Type B pancreatic cell (in vitro differentiated cells): ENCODE data around the gene ZPBP. TPM values are rescaled to one million over a fixed set of nuclear protein-coding genes. Genes with fewer than 3 reads are reported as not detected.

Experiments
- DNase-seq: peaks from one replicate; pipeline ENCODE4 v3.0.0; 2021; ENCODE audit warnings: mixed read lengths; ENCODE audit not compliant: unreplicated experiment; ENCODE audit errors: extremely low spot score
- H3K27ac Mint-ChIP-seq: 2 replicates; pipeline ENCODE4 v1.8.0; 2021; ENCODE audit warnings: mild to moderate bottlenecking, mixed read lengths
- H3K27me3 Mint-ChIP-seq: 2 replicates; pipeline ENCODE4 v1.8.0; 2021; ENCODE audit warnings: mixed read lengths
- H3K36me3 Mint-ChIP-seq: 2 replicates; pipeline ENCODE4 v1.8.0; 2021; ENCODE audit warnings: mixed read lengths
- H3K4me1 Mint-ChIP-seq: one replicate; pipeline ENCODE4 v1.8.0; 2021; ENCODE audit warnings: mixed read lengths; ENCODE audit not compliant: unreplicated experiment
- H3K4me3 Mint-ChIP-seq: 2 replicates; pipeline ENCODE4 v1.8.0; 2021; ENCODE audit warnings: mild to moderate bottlenecking, mixed read lengths
- H3K9me3 Mint-ChIP-seq: 2 replicates; pipeline ENCODE4 v1.8.0; 2021; ENCODE audit warnings: mixed read lengths
- total RNA-seq: library from RNA; stranded (reverse); gene quantifications from 2 replicates; pipeline ENCODE4 v1.2.1, GENCODE V29; 2021; ENCODE audit warnings: low replicate concordance
- TF ChIP-seq, protein P1 (sequence below): fragments of 200-600 bp; sonication (generic); conservative IDR thresholded peaks from 2 replicates; pipeline ENCODE4 v1.5.0; 2021; ENCODE audit warnings: antibody characterized with exemption, mild to moderate bottlenecking

ZPBP gene
- total RNA-seq, 1 donor from 2014 or later = not detected

DNA sequence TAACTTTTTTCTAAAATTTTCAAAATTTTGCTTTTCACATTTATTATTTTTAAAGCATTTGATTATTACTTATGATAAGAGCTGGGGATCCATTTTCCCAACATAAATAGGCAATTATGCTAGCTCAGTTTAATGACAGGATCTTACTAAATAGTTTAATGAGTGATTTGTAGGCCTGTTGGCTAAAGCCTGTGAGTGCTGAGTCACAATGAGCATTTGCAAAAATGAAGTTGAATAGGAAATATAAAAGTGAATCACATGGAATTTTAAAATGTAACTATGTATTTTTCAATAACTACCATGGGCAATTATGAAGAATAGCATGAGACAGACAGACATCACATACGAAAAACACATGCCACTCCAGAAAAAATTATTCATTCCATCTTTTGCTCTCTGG lies 45.1 kb upstream of the ZPBP start:
- no peaks in the 10 kb centered on the region for H3K27me3 Mint-ChIP-seq
- TF ChIP-seq, protein P1, sequence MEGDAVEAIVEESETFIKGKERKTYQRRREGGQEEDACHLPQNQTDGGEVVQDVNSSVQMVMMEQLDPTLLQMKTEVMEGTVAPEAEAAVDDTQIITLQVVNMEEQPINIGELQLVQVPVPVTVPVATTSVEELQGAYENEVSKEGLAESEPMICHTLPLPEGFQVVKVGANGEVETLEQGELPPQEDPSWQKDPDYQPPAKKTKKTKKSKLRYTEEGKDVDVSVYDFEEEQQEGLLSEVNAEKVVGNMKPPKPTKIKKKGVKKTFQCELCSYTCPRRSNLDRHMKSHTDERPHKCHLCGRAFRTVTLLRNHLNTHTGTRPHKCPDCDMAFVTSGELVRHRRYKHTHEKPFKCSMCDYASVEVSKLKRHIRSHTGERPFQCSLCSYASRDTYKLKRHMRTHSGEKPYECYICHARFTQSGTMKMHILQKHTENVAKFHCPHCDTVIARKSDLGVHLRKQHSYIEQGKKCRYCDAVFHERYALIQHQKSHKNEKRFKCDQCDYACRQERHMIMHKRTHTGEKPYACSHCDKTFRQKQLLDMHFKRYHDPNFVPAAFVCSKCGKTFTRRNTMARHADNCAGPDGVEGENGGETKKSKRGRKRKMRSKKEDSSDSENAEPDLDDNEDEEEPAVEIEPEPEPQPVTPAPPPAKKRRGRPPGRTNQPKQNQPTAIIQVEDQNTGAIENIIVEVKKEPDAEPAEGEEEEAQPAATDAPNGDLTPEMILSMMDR = no peak

DNA sequence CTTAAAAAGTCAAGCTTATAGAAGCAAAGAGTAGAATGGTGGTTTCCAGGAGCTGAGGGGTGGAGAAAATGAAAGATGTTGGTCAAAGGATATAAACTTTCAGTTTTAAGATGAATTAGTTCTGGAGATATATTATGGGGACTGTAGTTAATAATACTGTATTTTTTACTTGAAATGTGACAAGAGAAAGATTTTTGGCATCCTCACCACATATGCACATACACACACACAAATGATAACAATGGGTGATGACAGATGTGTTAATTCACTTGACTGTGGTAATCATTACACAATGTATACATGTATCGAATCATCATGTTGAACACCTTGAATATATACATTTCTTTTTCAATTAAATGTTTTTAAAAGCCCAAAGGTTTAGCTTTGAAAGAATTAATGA lies 32.7 kb upstream of the ZPBP start:
- TF ChIP-seq, protein P1 = no peak
- Mint-ChIP-seq H3K4me1 (no peaks in the 10 kb centered on the region), H3K4me3 (no peak overlapping the region), H3K27ac (no peak overlapping the region), H3K9me3 (no peaks in the 10 kb centered on the region), H3K36me3 (no peaks in the 10 kb centered on the region), H3K27me3 (no peaks in the 10 kb centered on the region)
- no peak for DNase-seq

More for the DNA sequence above, 45.1 kb upstream of the ZPBP start:
- no peaks in the 10 kb centered on the region for H3K4me1 Mint-ChIP-seq
- no peak overlapping the region for H3K4me3 Mint-ChIP-seq
- H3K27ac Mint-ChIP-seq = no peak overlapping the region
- DNase-seq = no peak
- H3K9me3 Mint-ChIP-seq = no peaks in the 10 kb centered on the region
- no peaks in the 10 kb centered on the region for H3K36me3 Mint-ChIP-seq

DNA sequence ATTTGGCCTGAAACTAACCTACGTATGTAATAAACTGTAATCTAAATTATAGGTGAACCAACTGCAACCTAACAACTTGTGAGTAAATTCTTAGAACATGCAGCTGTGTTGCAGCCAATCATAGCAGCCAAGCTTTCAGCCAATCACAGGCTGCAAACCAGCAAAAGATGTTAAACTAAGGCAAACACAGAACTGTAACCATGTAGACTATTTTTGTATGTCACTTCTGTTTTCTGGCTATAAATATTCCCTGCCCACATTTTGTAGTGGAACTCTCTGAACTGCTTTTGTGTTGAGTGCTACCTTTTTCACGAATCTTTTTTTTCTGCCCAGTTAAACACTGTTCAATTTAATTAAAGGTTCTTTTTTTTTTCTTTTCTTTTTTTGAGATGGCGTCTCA lies 28.2 kb upstream of the ZPBP start:
- no peak for DNase-seq
- no peaks in the 10 kb centered on the region for H3K9me3 Mint-ChIP-seq
- no peaks in the 10 kb centered on the region for H3K27me3 Mint-ChIP-seq
- no peaks in the 10 kb centered on the region for H3K4me1 Mint-ChIP-seq
- no peak overlapping the region for H3K4me3 Mint-ChIP-seq
- TF ChIP-seq, protein P1 = no peak
- H3K27ac Mint-ChIP-seq = no peak overlapping the region
- no peaks in the 10 kb centered on the region for H3K36me3 Mint-ChIP-seq

DNA sequence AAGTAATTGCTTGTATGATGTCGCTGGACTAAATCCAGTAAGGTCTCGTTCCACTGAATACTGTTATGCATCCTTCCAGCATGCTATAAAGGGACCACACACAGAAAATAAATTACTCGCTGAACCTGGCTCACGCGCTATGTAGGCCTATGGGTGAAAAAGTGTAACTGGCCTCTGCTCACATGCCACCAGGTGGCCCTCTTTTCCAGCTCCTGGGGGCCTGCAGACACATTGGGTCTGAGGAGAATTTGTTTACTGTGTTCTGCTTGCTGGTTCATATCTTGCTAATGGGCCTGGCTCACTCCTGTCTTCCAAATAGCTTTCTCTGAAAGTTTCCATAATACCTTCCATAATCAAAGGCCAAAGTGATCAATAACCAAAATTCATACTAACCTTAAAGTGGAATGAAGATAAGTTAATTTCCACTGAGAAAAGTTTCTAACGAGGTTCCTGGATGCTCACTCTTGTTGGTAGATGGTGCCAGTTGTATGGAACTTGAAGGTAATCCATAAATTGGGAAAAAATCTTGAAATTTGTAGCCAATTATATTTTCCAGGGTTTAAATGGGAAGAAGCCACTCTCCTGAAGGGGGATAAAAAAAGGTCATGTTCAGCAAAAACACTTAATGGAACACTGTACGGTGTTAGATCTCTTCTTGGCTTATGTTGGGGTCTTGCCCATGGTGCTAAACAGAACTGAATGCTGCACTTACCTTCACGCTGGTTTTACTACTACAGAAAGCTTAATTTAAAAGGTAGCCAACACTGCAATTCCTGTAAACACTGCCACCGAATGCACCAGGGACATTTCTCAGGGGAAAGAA lies 27.0 kb upstream of the ZPBP start:
- TF ChIP-seq, protein P1 = peak; percentile 53
- Mint-ChIP-seq H3K27ac (no peak overlapping the region), H3K27me3 (no peaks in the 10 kb centered on the region), H3K4me1 (no peaks in the 10 kb centered on the region), H3K4me3 (no peak overlapping the region), H3K9me3 (no peaks in the 10 kb centered on the region), H3K36me3 (no peaks in the 10 kb centered on the region)
- no peak for DNase-seq

GRCh38 chr7:50112250-50112649 lies 19.2 kb upstream of the ZPBP start:
- Mint-ChIP-seq H3K4me3 (no peak overlapping the region), H3K4me1 (no peaks in the 10 kb centered on the region), H3K27me3 (no peaks in the 10 kb centered on the region), H3K27ac (no peak overlapping the region), H3K9me3 (peaks cover 9% of the 10 kb centered on the region), H3K36me3 (no peaks in the 10 kb centered on the region)
- no peak for DNase-seq
- TF ChIP-seq, protein P1 = no peak
